Transverse colon (tissue), 4 donors: Measurements from ENCODE around the gene C11orf68. TPM values are rescaled to one million over a fixed set of nuclear protein-coding genes. Genes with fewer than 3 reads are reported as not detected.

Experiments
- DNase-seq: peaks from one replicate; pipeline ENCODE4 v3.0.0-alpha.2; 2019
- H3K27ac ChIP-seq, 4 donors: fragments of 200-600 bp; sonication (generic); 2 replicates each; pipeline ENCODE4 v1.5.1; 2016 to 2018; ENCODE audit warnings: inconsistent platforms in 4 of 4
- H3K27me3 ChIP-seq: fragments of 200-600 bp; sonication (generic); 2 replicates; pipeline ENCODE4 v1.5.1; 2017; ENCODE audit warnings: inconsistent platforms
- H3K36me3 ChIP-seq, 4 donors: fragments of 200-600 bp; sonication (generic); 2 replicates each; pipeline ENCODE4 v1.5.1; 2017 to 2019; ENCODE audit warnings: inconsistent platforms in 4 of 4
- H3K4me1 ChIP-seq, 4 donors: fragments of 200-600 bp; sonication (generic); 2 replicates each; pipeline ENCODE4 v1.5.1; 2017 to 2020; ENCODE audit warnings: inconsistent platforms in 4 of 4
- H3K4me3 ChIP-seq, 4 donors: fragments of 200-600 bp; sonication (generic); 1 replicate in 1 of 4; 2 replicates in 3 of 4; pipeline versions ENCODE4 v1.5.1 to v1.6.1; 2017 to 2019; ENCODE audit warnings: inconsistent platforms in 4 of 4
- H3K9me3 ChIP-seq, 2 donors: fragments of 200-600 bp; sonication (generic); 2 replicates each; pipeline ENCODE4 v1.5.1; 2017 to 2019; ENCODE audit warnings: inconsistent platforms in 2 of 2
- EP300 ChIP-seq: sonication (generic); formaldehyde crosslinking; IDR thresholded peaks from one replicate; pipeline ENCODE4 v1.6.1; 2017; ENCODE audit warnings: antibody characterized with exemption, low read depth
- POLR2A ChIP-seq: fragments of 450-650 bp; IDR thresholded peaks from one replicate; pipeline ENCODE4 v1.6.1; 2016; ENCODE audit warnings: antibody characterized with exemption, mild to moderate bottlenecking, moderate library complexity
- POLR2AphosphoS5 ChIP-seq, 3 donors: sonication (generic); formaldehyde crosslinking; IDR thresholded peaks; one replicate each; pipeline ENCODE4 v1.6.1; 2016; ENCODE audit warnings: antibody characterized with exemption in 3 of 3
- WGBS, 2 donors: methylation state at CpG; one replicate each; pipeline ENCODE4 v1.1.5; 2018; ENCODE audit warnings: low coverage in 1 of 2; 5-methylcytosine and 5-hydroxymethylcytosine counted together
- in situ Hi-C, 4 donors: fragments of 200-750 bp; cut with MboI; loops; one replicate each; pipeline versions ENCODE4 v1.15.0 to v1.15.1; 2017; ENCODE audit warnings: low sequenced_read_pairs in 3 of 4, low pct_ligation_motif_present in 1 of 4, low pct_unique_long_range_greater_than_20kb in 1 of 4
- intact Hi-C: fragments of 100-400 bp; cut with DNase I; formaldehyde crosslinking; loops from one replicate; pipeline ENCODE4 v1.15.1; 2023; ENCODE audit warnings: low total_unique reads
- total RNA-seq, 4 donors: library from RNA; depleted of rRNA; stranded (reverse); fragments of >200 nt; gene quantifications; one replicate each; pipeline ENCODE4 v1.1.0, GENCODE V29; 2016
- TF ChIP-seq, protein P1 (sequence below), 5 experiments: fragments of 200-600 bp in 3 of 5; fragments of 450-650 bp in 2 of 5; sonication (generic) in 3 of 5; IDR thresholded peaks; 1 replicate in 2 of 5; 2 replicates in 3 of 5; pipeline ENCODE4 v1.5.1; 2016 to 2017; ENCODE audit warnings: antibody characterized with exemption in 5 of 5, inconsistent platforms in 3 of 5, mild to moderate bottlenecking in 2 of 5, moderate library complexity in 1 of 5

Gene C11orf68
- total RNA-seq, 4 donors from 2014 or later, result 15.2 to 59.5 (median 22.8) TPM

GRCh38 chr11:65886826-65887722 lies 31.8 kb downstream of the C11orf68 start:
- WGBS, 2 donors, result 81 to 100% methylated on average over 1 to 14 of the region's 14 CpGs
- peak overlapping the region in 2 of 4 donors; percentile 57 to 79 for H3K4me3 ChIP-seq
- intact Hi-C loops (no loop called here), in situ Hi-C loops (loop anchor here in 3 of 4 donors (10.0 to 25.0 kb wide), 2 partner anchors 98 to 100 kb away; no protein-coding TSS in a partner anchor)
- DNase-seq, result peak; percentile 29
- TF ChIP-seq EP300, result no peak
- TF ChIP-seq POLR2A, result no peak
- TF ChIP-seq POLR2AphosphoS5 (IDR thresholded peaks at IDR 0.05), result no peak
- TF ChIP-seq, protein P1, sequence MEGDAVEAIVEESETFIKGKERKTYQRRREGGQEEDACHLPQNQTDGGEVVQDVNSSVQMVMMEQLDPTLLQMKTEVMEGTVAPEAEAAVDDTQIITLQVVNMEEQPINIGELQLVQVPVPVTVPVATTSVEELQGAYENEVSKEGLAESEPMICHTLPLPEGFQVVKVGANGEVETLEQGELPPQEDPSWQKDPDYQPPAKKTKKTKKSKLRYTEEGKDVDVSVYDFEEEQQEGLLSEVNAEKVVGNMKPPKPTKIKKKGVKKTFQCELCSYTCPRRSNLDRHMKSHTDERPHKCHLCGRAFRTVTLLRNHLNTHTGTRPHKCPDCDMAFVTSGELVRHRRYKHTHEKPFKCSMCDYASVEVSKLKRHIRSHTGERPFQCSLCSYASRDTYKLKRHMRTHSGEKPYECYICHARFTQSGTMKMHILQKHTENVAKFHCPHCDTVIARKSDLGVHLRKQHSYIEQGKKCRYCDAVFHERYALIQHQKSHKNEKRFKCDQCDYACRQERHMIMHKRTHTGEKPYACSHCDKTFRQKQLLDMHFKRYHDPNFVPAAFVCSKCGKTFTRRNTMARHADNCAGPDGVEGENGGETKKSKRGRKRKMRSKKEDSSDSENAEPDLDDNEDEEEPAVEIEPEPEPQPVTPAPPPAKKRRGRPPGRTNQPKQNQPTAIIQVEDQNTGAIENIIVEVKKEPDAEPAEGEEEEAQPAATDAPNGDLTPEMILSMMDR (IDR thresholded peaks at IDR 0.05), result no peak
- H3K9me3 ChIP-seq, result no peaks in the 10 kb centered on the region
- H3K4me1 ChIP-seq, result peaks cover 24 to 58% (median 43%) of the 10 kb centered on the region in 4 donors
- peaks cover 0 to 5% (median 0%) of the 10 kb centered on the region in 4 donors for H3K36me3 ChIP-seq
- no peaks in the 10 kb centered on the region for H3K27me3 ChIP-seq
- peak overlapping the region; percentile 95 to 99 (median 97) for H3K27ac ChIP-seq

DNA sequence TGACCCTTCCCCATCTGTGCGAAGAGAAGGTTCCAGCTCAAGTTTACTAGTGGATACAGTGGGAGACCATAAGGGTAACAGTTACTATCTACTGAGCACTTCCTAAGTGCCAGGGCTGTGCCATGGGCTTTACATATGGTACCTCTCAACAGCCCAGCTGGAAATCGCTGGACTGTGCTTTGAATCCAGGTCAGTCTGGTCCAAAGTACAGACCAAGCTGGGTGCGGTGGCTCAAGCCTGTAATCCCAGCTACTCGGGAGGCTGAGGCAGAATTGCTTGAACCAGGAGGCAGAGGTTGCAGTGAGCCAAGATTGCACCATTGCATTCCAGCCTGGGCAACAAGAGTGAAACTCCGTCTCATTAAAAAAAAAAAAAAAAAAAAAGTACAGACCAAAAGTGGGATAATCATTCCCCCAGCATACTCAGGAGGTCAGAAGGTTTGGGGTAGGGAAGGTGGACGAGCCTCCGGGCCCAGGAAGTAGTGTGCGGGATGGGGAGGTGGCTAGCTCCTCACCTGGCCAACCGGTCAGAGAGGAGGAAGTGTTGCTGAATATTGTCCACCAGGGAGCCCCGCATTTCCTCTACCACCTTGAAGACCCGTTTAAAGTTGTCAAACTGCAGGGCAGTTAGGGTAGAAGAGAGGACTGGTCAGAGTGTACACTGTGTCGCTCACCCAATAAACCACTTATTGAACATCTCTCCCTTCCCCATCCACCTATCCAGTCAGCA lies 32.9 kb downstream of the C11orf68 start:
- TF ChIP-seq POLR2AphosphoS5 (IDR thresholded peaks at IDR 0.05) (no peak), POLR2A (no peak), EP300 (no peak)
- TF ChIP-seq, protein P1 (IDR thresholded peaks at IDR 0.05), result no peak
- in situ Hi-C loops (loop anchor here in 3 of 4 donors (10.0 to 25.0 kb wide), 2 partner anchors 99 to 101 kb away; no protein-coding TSS in a partner anchor), intact Hi-C loops (no loop called here)
- 88 to 93% methylated on average over 6 to 12 of the region's 12 CpGs for WGBS, 2 donors
- Histone ChIP-seq H3K27me3 (no peaks in the 10 kb centered on the region), H3K4me1 (peaks cover 19 to 47% (median 32%) of the 10 kb centered on the region in 4 donors), H3K4me3 (no peak overlapping the region), H3K27ac (peak overlapping the region in 1 of 4 donors; percentile 62), H3K9me3 (no peaks in the 10 kb centered on the region), H3K36me3 (peaks cover 0 to 5% (median 0%) of the 10 kb centered on the region in 4 donors)
- DNase-seq, result peak; percentile 24

- 79 to 90% methylated on average over 2 to 7 of the region's 7 CpGs for WGBS, 2 donors
- Histone ChIP-seq H3K27ac (peak overlapping the region in 2 of 4 donors; percentile 49 to 62), H3K27me3 (no peaks in the 10 kb centered on the region), H3K4me1 (peaks cover 19 to 43% (median 28%) of the 10 kb centered on the region in 4 donors), H3K4me3 (no peak overlapping the region), H3K36me3 (peaks cover 0 to 5% (median 0%) of the 10 kb centered on the region in 4 donors), H3K9me3 (no peaks in the 10 kb centered on the region)
- intact Hi-C loops (no loop called here), in situ Hi-C loops (loop anchor here in 3 of 4 donors (10.0 to 25.0 kb wide), 2 partner anchors 100 to 102 kb away; no protein-coding TSS in a partner anchor)
- TF ChIP-seq EP300, result no peak
- TF ChIP-seq POLR2AphosphoS5 (IDR thresholded peaks at IDR 0.05), result no peak
- TF ChIP-seq, protein P1 (IDR thresholded peaks at IDR 0.05), result no peak
- no peak for TF ChIP-seq POLR2A
- DNase-seq, result peak; percentile 6
These were observed 33.6 kb downstream of the C11orf68 start for GRCh38 chr11:65885231-65885630.
